ENCODE results near the gene BICRAL. TPM values are rescaled to one million over a fixed set of nuclear protein-coding genes. Genes with fewer than 3 reads are reported as not detected.
A peak's percentile ranks its signal among the peaks of the same experiment; 100 is the strongest.
"Not testable (repeated sequence)": the region's sequence is repeated elsewhere in the genome, so short reads cannot be mapped to it uniquely, and the experiment has no call there.

The BICRAL gene
- total RNA-seq, 1 donor from 2014 or later, result 10.8 TPM

- intact Hi-C loops (cut with DNase I), result loop anchor here (5.0 kb wide), 1 partner anchor 217 kb away; no protein-coding TSS in a partner anchor
- ATAC-seq (ENCODE audit: poor library complexity), result peak; percentile 98
- peak; percentile 90 for DNase-seq
These were observed 97.8 kb downstream of the BICRAL start, which contains the start of gene RPL7L1 for GRCh38 chr6:42879372-42880239. Gene RPL7L1, plus strand, starts transcription at chr6:42879616. Its CDS starts 295 bp downstream, at chr6:42879911.

DNA sequence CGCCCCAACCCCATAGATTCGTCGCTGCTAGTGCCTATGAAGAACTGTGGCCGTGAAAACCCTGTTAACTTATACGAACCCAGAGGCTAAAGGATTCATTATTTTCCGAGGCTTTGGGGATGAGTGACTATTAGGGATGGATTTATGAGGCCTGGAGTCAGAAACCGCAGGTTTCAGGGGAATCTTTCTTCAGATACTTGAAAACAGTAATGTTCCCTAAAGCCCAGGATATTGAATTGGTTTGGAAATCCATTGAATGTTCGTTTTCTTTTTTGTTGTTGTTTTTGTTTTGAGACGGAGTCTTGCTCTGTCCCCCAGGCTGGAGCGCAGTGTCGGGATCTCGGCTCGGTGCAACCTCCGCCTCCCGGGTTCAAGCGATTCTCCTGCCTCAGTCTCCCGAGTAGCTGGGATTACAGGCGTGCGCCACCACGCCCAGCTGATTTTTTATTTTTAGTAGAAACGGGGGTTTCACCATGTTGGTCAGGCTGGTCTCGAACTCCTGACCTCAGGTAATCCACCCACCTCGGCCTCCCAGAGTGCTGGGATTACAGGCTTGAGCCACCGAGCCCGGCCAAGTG lies 98.5 kb downstream of the BICRAL start:
- intact Hi-C loops (cut with DNase I); ATAC-seq (ENCODE audit: poor library complexity); DNase-seq: not testable (repeated sequence)

- intact Hi-C loops (cut with DNase I), result not testable (repeated sequence)
These were observed 99.0 kb downstream of the BICRAL start for GRCh38 chr6:42880871-42881270.

GRCh38 chr6:42885702-42886101 lies 103.8 kb downstream of the BICRAL start:
- DNase-seq, result no peak
- intact Hi-C loops (cut with DNase I), result no loop called here

More at GRCh38 chr6:42880871-42881270, 99.0 kb downstream of the BICRAL start:
- ATAC-seq (ENCODE audit: poor library complexity); DNase-seq: not testable (repeated sequence)

GRCh38 chr6:42888201-42888600 lies 106.3 kb downstream of the BICRAL start:
- intact Hi-C loops (cut with DNase I); ATAC-seq (ENCODE audit: poor library complexity); DNase-seq: not testable (repeated sequence)

More at GRCh38 chr6:42885702-42886101, 103.8 kb downstream of the BICRAL start:
- ATAC-seq (ENCODE audit: poor library complexity), result no peak

DNA sequence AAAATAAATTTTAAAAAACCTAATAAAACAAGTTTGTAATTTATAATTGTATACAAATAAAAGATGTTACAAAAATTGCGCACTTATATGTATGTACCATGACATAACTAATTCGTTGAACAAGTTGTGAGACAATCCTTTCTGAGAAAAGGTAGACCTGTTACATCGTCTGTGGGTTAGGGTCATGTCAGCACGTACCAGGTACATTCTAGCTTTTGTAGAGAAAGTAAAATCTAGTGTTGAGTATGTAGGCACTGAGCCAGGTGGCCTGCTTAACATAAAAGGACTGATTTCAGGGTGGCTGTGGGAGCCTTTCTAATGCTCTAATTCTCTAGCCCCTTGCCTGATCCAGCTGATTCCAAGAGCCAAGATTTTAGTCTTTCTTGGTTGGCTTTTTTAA lies 108.0 kb downstream of the BICRAL start:
- ATAC-seq (ENCODE audit: poor library complexity) (no peak), DNase-seq (no peak)
- intact Hi-C loops (cut with DNase I), result no loop called here

DNA sequence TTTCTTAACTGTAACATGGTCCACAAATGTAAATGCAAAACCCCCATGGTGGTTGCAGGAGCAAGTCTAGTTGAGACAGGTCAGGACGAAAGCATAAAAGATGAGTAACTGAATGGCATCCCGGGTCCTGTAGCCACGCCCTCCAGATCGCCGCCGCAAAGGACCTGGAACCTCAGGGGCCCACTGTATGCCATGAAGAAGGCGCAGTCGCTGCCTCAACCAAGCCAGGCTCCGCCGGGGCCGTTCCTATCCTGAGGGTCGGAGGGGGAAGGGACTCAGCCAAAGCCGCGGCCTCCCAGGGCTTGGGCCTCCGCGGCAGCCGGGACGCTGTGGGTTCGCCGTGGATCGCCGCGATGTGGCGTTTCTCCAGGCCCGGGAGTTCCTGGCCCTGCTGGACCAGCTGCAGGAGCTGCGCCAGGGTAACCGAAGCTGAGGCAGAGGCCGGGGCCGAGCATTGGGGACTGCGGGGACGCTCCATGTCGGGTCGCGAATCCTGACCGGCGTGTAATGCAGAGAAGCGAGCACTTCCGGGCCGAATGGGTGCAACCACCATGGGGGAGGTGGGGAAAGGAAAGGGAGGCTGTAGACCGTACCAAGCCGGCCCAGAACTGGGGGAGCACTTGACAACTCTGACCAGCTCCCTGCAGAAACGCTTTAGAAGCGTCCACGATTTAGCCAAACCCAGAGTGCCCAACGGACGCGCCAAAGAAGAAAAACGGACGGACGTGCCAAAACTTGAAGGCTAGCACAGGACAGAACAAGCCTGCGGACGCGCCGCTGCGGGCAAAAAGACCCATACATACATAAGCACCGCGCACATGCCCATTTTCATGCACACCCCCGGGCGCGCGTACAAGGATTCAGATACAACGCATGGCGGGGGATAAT lies 108.7 kb downstream of the BICRAL start:
- intact Hi-C loops (cut with DNase I), result no loop called here
- ATAC-seq (ENCODE audit: poor library complexity), result peak; percentile 98
- peak; percentile 96 for DNase-seq

- no peak for DNase-seq
- intact Hi-C loops (cut with DNase I), result no loop called here
- no peak for ATAC-seq (ENCODE audit: poor library complexity)
These were observed 109.4 kb downstream of the BICRAL start for GRCh38 chr6:42891199-42891722.

DNA sequence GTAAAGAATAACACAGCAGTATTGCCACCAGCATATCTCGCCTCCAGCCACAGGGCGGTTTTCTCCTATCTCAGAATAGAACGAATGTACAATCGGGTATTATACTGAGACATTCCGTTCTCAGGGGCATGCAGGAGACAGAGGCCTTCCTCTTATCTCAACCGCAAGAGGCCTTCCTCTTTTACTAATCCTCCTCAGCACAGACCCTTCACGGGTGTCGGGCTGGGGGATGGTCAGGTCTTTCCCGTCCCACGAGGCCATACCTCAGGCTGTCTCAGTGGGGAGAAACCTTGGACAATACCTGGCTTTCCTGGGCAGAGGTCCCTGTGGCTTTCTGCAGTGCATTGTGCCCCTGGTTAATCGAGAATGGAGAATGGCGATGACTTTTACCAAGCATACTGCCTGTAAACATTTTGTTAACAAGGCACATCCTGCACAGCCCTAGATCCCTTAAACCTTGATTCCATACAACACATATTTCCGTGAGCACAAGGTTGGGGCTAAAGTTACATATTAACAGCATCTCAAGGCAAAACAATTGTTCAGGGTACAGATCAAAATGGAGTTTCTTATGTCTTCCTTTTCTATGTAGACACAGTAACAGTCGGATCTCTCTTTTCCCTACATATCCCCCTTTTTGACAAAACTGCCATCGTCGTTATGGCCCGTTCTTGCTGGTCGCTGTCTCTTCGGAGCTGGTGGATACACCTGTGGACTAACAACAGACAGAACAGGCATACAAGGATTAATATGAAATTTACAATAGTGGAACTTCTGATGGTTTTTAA lies 112.4 kb downstream of the BICRAL start:
- intact Hi-C loops (cut with DNase I); DNase-seq; ATAC-seq (ENCODE audit: poor library complexity): not testable (repeated sequence)

DNA sequence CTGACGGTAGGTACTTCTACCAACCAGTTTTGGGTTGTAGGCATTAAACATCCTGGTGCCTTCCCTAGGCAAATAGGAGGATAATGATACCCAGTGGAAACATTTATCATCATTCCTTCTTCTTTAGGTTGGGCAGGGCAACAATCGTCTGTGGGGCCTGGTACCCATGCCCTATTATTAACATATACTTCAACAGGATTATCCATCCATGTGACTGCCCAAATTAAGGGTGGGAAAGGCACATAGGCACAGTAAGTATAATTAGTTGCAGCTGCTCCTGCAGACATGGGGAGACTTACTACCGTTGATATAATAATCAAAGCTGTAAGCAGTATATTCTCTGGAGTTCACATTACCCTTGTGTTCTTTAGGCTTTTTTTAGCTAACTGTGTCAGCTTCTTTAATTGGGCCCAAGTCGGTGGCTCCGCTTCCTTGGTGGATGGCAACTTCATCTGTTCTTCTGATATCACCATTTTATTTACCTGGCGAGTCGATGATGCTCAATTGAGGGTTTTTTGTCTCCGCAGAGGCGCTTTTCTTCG lies 114.4 kb downstream of the BICRAL start:
- no peak for DNase-seq
- intact Hi-C loops (cut with DNase I), result no loop called here
- ATAC-seq (ENCODE audit: poor library complexity), result no peak

DNA sequence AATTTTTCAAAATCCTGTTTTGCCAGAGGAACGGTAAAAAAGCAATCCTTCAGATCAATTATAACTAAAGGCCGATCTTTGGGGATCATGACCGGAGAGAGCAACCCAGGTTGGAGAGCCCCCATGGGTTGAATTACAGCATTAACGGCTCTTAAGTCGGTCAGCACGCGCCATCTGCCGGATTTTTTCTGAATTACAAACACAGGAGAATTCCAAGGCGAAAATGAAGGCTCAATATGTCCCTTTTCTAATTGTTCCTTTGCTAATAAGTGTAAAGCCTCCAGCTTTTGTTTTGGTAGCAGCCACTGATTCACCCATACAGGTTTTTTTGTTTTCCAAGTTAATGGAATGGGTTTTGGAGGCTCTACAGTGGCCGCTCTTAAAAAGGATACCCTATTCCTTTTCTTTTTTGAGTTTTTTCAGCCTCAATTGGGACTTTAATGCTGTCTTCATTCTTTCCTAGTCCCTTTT lies 117.1 kb downstream of the BICRAL start:
- no peak for ATAC-seq (ENCODE audit: poor library complexity)
- no peak for DNase-seq
- intact Hi-C loops (cut with DNase I), result no loop called here

GRCh38 chr6:42899871-42900270 lies 118.0 kb downstream of the BICRAL start:
- intact Hi-C loops (cut with DNase I), result loop anchor here (5.0 to 10.0 kb wide), 3 partner anchors 75 to 435 kb away; partner anchors contain the start of gene PEX6
- ATAC-seq (ENCODE audit: poor library complexity) (no peak), DNase-seq (no peak)

- ATAC-seq (ENCODE audit: poor library complexity) (peak; percentile 98), DNase-seq (peak; percentile 86)
- intact Hi-C loops (cut with DNase I), result loop anchor here (5.0 to 10.0 kb wide), 3 partner anchors 73 to 433 kb away; partner anchors contain the start of gene PEX6
These were observed 119.7 kb downstream of the BICRAL start for GRCh38 chr6:42901538-42901957.

DNA sequence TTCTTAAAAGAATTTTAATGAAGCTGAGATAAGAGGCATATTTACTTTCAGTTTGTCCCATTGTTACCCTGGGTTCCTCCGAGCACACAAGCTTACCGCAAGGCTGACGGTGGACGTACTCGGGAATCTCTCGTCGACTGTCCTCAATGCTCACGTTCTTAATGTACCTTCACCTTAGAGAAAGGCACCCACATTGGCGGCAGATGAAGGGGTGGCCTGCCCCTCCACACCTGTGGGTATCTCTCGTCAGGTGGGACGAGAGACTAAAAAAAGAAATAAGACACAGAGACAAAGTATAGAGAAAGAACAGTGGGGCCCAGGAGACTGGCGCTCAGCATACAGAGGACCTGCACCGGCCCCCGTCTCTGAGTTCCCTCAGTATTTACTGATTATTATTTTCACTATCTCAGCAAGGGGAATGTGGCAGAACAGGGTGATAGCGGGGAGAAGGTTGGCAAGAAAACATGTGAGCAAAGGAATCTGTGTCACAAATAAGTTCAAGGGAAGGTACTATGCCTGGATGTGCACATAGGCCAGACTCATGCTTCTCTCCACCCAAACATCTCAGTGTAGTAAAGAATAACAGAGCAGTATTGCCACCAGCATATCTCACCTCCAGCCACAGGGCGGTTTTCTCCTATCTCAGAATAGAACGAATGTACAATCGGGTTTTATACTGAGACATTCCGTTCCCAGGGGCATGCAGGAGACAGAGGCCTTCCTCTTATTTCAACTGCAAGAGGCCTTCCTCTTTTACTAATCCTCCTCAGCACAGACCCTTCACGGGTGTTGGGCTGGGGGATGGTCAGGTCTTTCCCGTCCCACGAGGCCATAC lies 120.8 kb downstream of the BICRAL start:
- DNase-seq, result not testable (repeated sequence)
- intact Hi-C loops (cut with DNase I), result loop anchor here (5.0 to 10.0 kb wide), 3 partner anchors 72 to 432 kb away; partner anchors contain the start of gene PEX6
- peak; percentile 33 for ATAC-seq (ENCODE audit: poor library complexity)

DNA sequence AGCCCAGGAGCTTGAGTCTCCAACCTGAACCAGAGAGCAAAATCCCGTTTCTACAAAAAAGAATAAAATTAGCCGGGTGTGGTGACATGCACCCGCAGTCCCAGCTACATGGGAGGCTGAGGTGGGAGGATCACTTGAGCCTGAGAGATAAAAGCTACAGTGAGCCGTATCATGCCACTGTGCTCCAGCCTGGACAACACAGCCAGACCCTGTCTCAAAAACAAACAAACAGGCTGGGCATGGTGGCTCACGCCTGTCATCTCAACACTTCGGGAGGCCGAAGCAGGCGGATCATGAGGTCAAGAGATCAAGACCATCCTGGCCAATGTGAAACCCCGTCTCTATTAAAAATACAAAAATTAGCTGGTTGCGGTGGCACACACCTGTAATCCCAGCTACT lies 122.6 kb downstream of the BICRAL start:
- intact Hi-C loops (cut with DNase I), result loop anchor here (5.0 to 10.0 kb wide), 3 partner anchors 70 to 430 kb away; partner anchors contain the start of gene PEX6
- DNase-seq, result no peak
- no peak for ATAC-seq (ENCODE audit: poor library complexity)

DNA sequence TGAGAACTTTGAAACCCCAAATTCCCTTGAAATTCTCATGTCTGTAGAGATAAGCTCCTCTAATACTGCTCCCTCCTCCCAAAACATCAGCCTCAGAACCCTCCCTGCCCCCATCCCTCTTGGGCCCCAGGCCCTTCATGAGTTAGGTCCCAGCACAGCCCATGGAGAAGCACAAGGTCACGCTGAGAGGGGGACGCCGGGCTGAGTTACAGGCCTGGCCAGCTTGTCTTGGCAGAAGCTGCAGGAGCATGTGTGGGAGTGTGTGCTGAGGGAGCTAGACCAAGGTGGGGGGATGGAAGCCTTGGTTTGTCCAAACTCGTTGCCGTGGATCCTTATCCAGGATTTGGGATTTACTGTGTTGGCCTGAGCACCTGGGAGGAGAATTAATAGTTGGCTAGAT lies 125.5 kb downstream of the BICRAL start:
- ATAC-seq (ENCODE audit: poor library complexity) (peak; percentile 73), DNase-seq (peak; percentile 58)
- intact Hi-C loops (cut with DNase I), result loop anchor here (10.0 kb wide), 2 partner anchors 67 to 427 kb away; partner anchors contain the start of gene PEX6
